H7 (cell line): ENCODE measurements around the gene MTMR6. TPM values are rescaled to one million over a fixed set of nuclear protein-coding genes. Genes with fewer than 3 reads are reported as not detected.
"Not testable (repeated sequence)": the region's sequence is repeated elsewhere in the genome, so short reads cannot be mapped to it uniquely, and the experiment has no call there.

Source experiments
- DNase-seq: peaks from one replicate; pipeline ENCODE4 v3.0.0; 2012
- H3K27me3 ChIP-seq: 2 replicates; pipeline ENCODE4 v1.6.0; 2011; ENCODE audit warnings: mild to moderate bottlenecking, low read length; ENCODE audit not compliant: control insufficient read depth, insufficient read depth
- H3K36me3 ChIP-seq: replicated peaks from 2 replicates; pipeline ENCODE4 v1.5.1; 2011; ENCODE audit warnings: low read length; ENCODE audit not compliant: control insufficient read depth, insufficient read depth
- H3K4me3 ChIP-seq: 2 replicates; pipeline ENCODE4 v1.5.1; 2011; ENCODE audit warnings: low read depth, mild to moderate bottlenecking, control low read depth, low read length, moderate library complexity; ENCODE audit not compliant: insufficient read depth
- total RNA-seq: library from RNA; depleted of rRNA; stranded (reverse); fragments of >200 nt; shearing (Covaris generic); gene quantifications from 2 replicates; pipeline ENCODE4 v1.2.3, GENCODE V29; 2014; rRNA removed

Gene MTMR6
- 9.7 and 10.5 TPM in 2 replicates for total RNA-seq

- peaks cover 1% of the 10 kb centered on the region; the same call in 1 of the 2 replicates for H3K27me3 ChIP-seq
- H3K4me3 ChIP-seq = peak within 1 kb of the TSS; percentile 86
- peak; percentile 94 for DNase-seq
- H3K36me3 ChIP-seq = no peaks in the 10 kb centered on the region
These were observed at the start of gene MTMR6 for GRCh38 chr13:25286969-25287961. Gene MTMR6 (minus strand): TSS chr13:25287488. CDS start chr13:25287247, 241 bp downstream.

DNA sequence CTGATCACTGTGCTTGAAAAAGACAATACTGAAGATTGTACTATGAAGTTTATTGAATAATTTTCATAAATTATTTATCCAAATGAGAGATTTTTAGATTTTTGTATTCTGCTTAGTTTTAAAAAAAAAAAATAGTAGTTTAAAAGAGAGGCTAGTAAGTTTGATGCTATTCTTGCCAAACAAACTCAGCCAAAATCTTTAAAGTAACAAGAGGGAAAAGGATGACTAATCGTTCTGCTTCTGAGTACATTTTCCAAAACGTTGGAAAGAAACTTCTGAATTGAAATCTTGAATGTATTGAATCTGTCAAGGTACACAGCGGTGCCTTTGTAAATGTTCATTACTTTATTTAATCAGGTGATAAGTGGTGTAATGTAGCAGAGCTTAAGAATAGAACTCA, 48.6 kb upstream of the MTMR6 start:
- DNase-seq = no peak
- Histone ChIP-seq H3K36me3 (peaks cover 10% of the 10 kb centered on the region), H3K4me3 (no peak overlapping the region), H3K27me3 (no peaks in the 10 kb centered on the region)

GRCh38 chr13:25330541-25330940, 43.3 kb upstream of the MTMR6 start:
- no peak overlapping the region for H3K4me3 ChIP-seq
- peaks cover 15% of the 10 kb centered on the region for H3K36me3 ChIP-seq
- no peak for DNase-seq
- no peaks in the 10 kb centered on the region for H3K27me3 ChIP-seq

DNA sequence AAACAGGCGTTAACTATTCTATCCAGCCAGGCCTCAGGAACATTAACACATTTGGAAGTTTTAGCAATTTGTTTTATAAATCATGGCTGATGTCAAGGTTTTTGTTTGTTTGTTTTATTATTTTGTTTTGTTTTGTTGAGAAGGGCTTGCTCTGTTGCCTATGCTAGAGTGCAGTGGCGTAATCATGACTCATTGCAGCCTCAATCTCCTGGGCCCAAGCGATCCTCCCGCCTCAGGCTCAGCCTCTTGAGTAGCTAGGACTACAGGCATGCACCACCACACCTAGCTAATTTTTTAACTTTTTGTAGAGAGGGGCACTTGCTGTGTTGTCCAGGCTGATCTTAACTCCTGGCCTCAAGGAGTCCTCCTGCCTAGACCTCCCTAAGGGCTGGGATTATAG, 42.4 kb upstream of the MTMR6 start:
- H3K27me3 ChIP-seq = no peaks in the 10 kb centered on the region
- DNase-seq = no peak
- H3K4me3 ChIP-seq = no peak overlapping the region
- peaks cover 15% of the 10 kb centered on the region for H3K36me3 ChIP-seq

GRCh38 chr13:25324100-25324499, 36.8 kb upstream of the MTMR6 start:
- H3K4me3 ChIP-seq = no peak overlapping the region

DNA sequence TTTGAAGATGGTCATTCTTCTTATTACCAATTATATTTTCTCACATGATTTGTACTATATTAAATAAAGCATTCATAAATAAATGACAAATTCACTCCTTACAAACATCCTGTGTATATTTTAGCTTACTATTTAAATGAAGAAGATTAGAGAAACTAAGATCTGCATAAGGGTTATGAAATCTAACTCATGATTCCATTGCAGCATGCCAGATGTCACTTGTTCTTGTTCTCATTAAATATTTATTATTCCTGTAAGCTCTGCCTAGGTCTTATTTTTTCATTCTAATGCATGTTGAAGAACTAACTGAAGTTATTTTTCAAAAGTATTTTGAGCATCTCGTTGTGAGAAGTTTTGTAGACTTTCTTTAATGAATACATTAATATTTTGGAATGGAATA, 32.5 kb upstream of the MTMR6 start:
- DNase-seq = no peak
- H3K36me3 ChIP-seq = peaks cover 3% of the 10 kb centered on the region
- H3K27me3 ChIP-seq = no peaks in the 10 kb centered on the region
- H3K4me3 ChIP-seq = no peak overlapping the region

More at GRCh38 chr13:25324100-25324499, 36.8 kb upstream of the MTMR6 start:
- no peaks in the 10 kb centered on the region for H3K27me3 ChIP-seq
- no peak for DNase-seq
- H3K36me3 ChIP-seq = peaks cover 7% of the 10 kb centered on the region

GRCh38 chr13:25318946-25319345, 31.7 kb upstream of the MTMR6 start:
- H3K27me3 ChIP-seq, H3K4me3 ChIP-seq, H3K36me3 ChIP-seq, DNase-seq: not testable (repeated sequence)

GRCh38 chr13:25310891-25311290, 23.6 kb upstream of the MTMR6 start:
- Histone ChIP-seq H3K27me3 (no peaks in the 10 kb centered on the region), H3K4me3 (no peak overlapping the region), H3K36me3 (peaks cover 16% of the 10 kb centered on the region)
- DNase-seq = no peak

- Histone ChIP-seq H3K4me3 (no peak overlapping the region), H3K27me3 (no peaks in the 10 kb centered on the region), H3K36me3 (peaks cover 7% of the 10 kb centered on the region)
- no peak for DNase-seq
These were observed 19.6 kb upstream of the MTMR6 start for GRCh38 chr13:25306671-25307464.

DNA sequence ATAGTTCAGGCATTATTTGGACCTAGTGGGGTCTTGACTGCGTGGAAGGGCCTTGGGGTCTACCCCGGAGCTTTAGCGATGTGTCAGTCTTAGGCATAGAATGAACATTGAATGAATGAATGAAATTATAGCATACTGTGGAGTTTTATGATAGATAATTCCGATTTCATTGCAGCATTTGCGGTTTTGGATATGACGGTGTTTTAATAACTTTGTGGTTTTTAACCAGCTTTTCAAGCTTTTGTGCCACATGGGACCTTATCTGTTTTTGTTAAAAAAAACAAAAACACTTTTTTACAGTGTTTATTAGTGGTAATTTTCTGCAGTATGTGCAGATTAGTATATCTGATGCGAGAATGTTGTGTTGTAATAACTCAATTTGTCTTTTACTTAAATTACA, 14.8 kb upstream of the MTMR6 start:
- Histone ChIP-seq H3K4me3 (peak overlapping the region; percentile 88), H3K27me3 (no peaks in the 10 kb centered on the region), H3K36me3 (peaks cover 2% of the 10 kb centered on the region; the same call in 1 of the 2 replicates)
- DNase-seq = no peak

DNA sequence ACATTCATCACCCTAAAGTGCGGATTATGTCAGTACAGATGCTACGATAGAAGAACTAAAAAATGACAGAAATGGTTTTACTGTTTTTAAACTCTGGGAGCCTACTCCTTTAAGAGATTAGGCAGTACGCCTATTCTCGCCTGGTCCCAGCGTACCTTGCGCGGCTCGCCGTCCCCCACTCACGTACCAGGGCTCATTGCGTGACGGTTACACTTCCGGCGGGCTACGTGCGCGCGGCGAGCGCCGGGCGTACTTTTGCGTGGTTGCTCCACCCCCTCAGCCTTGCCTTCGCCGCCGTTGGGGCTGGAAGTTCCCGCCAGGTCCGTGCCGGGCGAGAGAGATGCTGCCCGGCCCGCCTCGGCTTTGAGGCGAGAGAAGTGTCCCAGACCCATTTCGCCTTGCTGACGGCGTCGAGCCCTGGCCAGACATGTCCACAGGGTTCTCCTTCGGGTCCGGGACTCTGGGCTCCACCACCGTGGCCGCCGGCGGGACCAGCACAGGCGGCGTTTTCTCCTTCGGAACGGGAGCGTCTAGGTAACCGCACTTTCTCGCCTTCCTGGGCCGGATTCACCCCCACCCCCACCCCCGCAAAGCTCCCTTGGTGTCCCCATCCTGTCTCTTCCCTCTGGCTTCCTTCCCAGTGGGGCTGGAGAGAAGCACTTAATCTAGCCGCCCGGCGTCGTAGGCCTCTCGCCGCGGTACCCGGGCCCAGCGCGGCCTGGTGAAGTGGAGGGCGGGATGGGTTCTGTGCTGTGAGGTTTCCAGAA, 14.2 kb upstream of the MTMR6 start, which contains the start of gene NUP58:
NUP58 (plus strand) TSS at position 279 of the 767 bp plus-strand sequence; CDS start at position 428, 149 bp downstream.
- peak; percentile 85 for DNase-seq
- no peaks in the 10 kb centered on the region; the same call in 1 of the 2 replicates for H3K27me3 ChIP-seq

DNA sequence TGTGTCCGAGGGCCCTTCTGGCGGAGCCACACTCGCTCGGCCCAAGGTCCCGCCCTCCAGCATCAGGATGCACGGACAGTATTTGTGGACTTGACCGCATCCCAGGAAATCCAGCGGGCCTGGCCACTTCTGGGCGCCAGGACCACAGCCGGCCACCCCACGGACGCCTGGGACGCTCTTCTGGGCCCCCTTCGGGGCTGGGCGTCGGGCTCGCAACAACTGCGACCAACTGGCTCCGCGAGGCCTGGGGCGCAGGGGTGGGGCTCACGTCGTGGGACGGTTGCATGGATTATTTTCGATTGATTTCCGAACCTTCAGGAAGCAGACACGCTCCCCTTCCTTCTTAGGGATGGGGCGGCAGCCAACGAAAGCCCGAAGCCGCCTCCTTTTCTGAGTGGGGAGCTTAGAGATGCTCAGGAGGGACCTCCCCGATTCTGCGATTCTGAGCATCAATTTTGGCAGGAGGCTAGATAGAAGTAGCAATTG, 13.6 kb upstream of the MTMR6 start:
- Histone ChIP-seq H3K36me3 (peaks cover 2% of the 10 kb centered on the region; the same call in 1 of the 2 replicates), H3K4me3 (peak overlapping the region; percentile 88), H3K27me3 (peaks cover 3% of the 10 kb centered on the region; the same call in 1 of the 2 replicates)
- DNase-seq = peak; percentile 37

More for the DNA sequence above, 14.2 kb upstream of the MTMR6 start, which contains the start of gene NUP58:
- Histone ChIP-seq H3K4me3 (peak within 1 kb of the TSS; percentile 88), H3K36me3 (peaks cover 2% of the 10 kb centered on the region; the same call in 1 of the 2 replicates)

DNA sequence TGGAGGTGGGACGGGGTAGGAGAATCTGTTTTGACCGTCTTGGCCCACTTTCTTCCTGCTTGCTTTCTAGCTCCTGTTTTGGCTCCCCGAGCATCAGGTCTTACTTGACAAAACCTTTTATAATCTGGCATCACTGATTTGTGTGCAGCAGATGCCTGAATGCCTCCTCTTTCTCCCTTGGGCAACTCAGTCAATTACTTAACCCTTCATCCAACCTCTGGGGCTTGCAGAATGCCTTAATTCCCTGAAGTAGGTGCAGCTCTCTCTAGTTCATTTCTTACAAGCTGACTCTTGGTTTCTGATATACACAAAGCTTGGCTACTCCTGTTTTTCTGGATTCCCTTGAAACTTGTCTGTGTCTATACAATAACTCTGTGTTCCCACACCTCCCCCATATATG, 8.4 kb upstream of the MTMR6 start:
- DNase-seq = no peak
- Histone ChIP-seq H3K4me3 (no peak overlapping the region), H3K36me3 (no peaks in the 10 kb centered on the region), H3K27me3 (peaks cover 4% of the 10 kb centered on the region; the same call in 1 of the 2 replicates)
